GM12873 (cell line): ENCODE results near the gene TCF7L2.

Experiments used
- CTCF ChIP-seq: IDR thresholded peaks from 2 replicates; pipeline ENCODE4 v1.5.1; 2012; ENCODE audit warnings: low read depth, mild to moderate bottlenecking, moderate library complexity, low read length, control low read depth; ENCODE audit not compliant: insufficient read depth; ENCODE audit errors: missing control alignments

The TCF7L2 gene

GRCh38 chr10:113033991-113034390, 83.9 kb downstream of the TCF7L2 start:
- no peak for TF ChIP-seq CTCF

- no peak for TF ChIP-seq CTCF
These were observed 85.8 kb downstream of the TCF7L2 start for GRCh38 chr10:113035732-113036312.

- no peak for TF ChIP-seq CTCF
These were observed 86.6 kb downstream of the TCF7L2 start for GRCh38 chr10:113036619-113037018.

- no peak for TF ChIP-seq CTCF
These were observed 87.2 kb downstream of the TCF7L2 start for GRCh38 chr10:113037218-113037617.

- no peak for TF ChIP-seq CTCF
These were observed 88.1 kb downstream of the TCF7L2 start for GRCh38 chr10:113038183-113038582.

GRCh38 chr10:113038985-113039384, 88.9 kb downstream of the TCF7L2 start:
- TF ChIP-seq CTCF, result no peak

- no peak for TF ChIP-seq CTCF
These were observed 91.3 kb downstream of the TCF7L2 start for GRCh38 chr10:113041324-113041723.
